Activated T-helper 1 cell treated with anti-CD3 and anti-CD28 coated beads, Interleukin-2, amount 50 U/mL, for 16 hours (primary cell): Measurements from ENCODE around the gene GGT7.
"Not testable (repeated sequence)": the region's sequence is repeated elsewhere in the genome, so short reads cannot be mapped to it uniquely, and the experiment has no call there.

Experiments used
- DNase-seq, 2 donors: peaks; one replicate each; pipeline ENCODE4 v3.0.0-alpha.2; 2020; ENCODE audit warnings: low read depth in 1 of 2, low spot score in 1 of 2

Gene GGT7

GRCh38 chr20:34872622-34873224 is at the start of gene GGT7:
Gene GGT7, minus strand, starts transcription at chr20:34872856. Its CDS starts 41 bp downstream, at chr20:34872815.
- peak; percentile 80 to 84 for DNase-seq

GRCh38 chr20:34921436-34921835 is 48.8 kb upstream of the GGT7 start:
- DNase-seq: no peak

- no peak for DNase-seq
These were observed 47.4 kb upstream of the GGT7 start for GRCh38 chr20:34920055-34920454.

- DNase-seq: no peak
These were observed 44.2 kb upstream of the GGT7 start for GRCh38 chr20:34916774-34917354.

GRCh38 chr20:34915749-34916455 is 43.2 kb upstream of the GGT7 start:
- no peak for DNase-seq

GRCh38 chr20:34915131-34915530 is 42.5 kb upstream of the GGT7 start:
- no peak for DNase-seq

GRCh38 chr20:34907616-34908469 is 35.2 kb upstream of the GGT7 start:
- DNase-seq: no peak

GRCh38 chr20:34904202-34904621 is 31.6 kb upstream of the GGT7 start:
- DNase-seq: no peak

GRCh38 chr20:34898731-34899130 is 26.1 kb upstream of the GGT7 start:
- DNase-seq: not testable (repeated sequence)

GRCh38 chr20:34898129-34898528 is 25.5 kb upstream of the GGT7 start:
- DNase-seq: not testable (repeated sequence)

- DNase-seq: no peak
These were observed 23.5 kb upstream of the GGT7 start for GRCh38 chr20:34896086-34896621.

GRCh38 chr20:34895465-34895864 is 22.8 kb upstream of the GGT7 start:
- DNase-seq: no peak

- DNase-seq: no peak
These were observed 22.1 kb upstream of the GGT7 start for GRCh38 chr20:34894723-34895122.

- DNase-seq: no peak
These were observed 20.0 kb upstream of the GGT7 start for GRCh38 chr20:34892671-34893070.

GRCh38 chr20:34891166-34892062 is 18.8 kb upstream of the GGT7 start:
- DNase-seq: no peak

- no peak for DNase-seq
These were observed 15.8 kb upstream of the GGT7 start for GRCh38 chr20:34888468-34888867.

- DNase-seq: no peak
These were observed 14.4 kb upstream of the GGT7 start for GRCh38 chr20:34887023-34887422.

- no peak for DNase-seq
These were observed 13.5 kb upstream of the GGT7 start for GRCh38 chr20:34886122-34886521.

GRCh38 chr20:34884260-34884659 is 11.6 kb upstream of the GGT7 start:
- no peak for DNase-seq

GRCh38 chr20:34883809-34884208 is 11.2 kb upstream of the GGT7 start:
- DNase-seq: no peak
